Neural progenitor cell (in vitro differentiated cells): ENCODE measurements around the gene SPTBN5.

Source experiments
- CTCF ChIP-seq: fragments of 200-600 bp; sonication (generic); IDR thresholded peaks from 2 replicates; pipeline ENCODE4 v1.5.1; 2017; ENCODE audit warnings: antibody characterized with exemption, mild to moderate bottlenecking
- EZH2 ChIP-seq: fragments of 200-600 bp; sonication (generic); IDR thresholded peaks from 2 replicates; pipeline ENCODE4 v1.6.1; 2017; ENCODE audit warnings: antibody characterized with exemption, mild to moderate bottlenecking, moderate library complexity
- EZH2phosphoT487 ChIP-seq: fragments of 200-600 bp; sonication (generic); IDR thresholded peaks from 2 replicates; pipeline ENCODE4 v1.6.1; 2017; ENCODE audit warnings: antibody characterized with exemption

GRCh38 chr15:41894791-41895463, 1.1 kb upstream of the SPTBN5 start:
- no peak for TF ChIP-seq CTCF
- no peak for TF ChIP-seq EZH2
- TF ChIP-seq EZH2phosphoT487 = no peak
